HG03039 (cell line): Measurements from ENCODE around the gene TP63.

Experiments used
- ATAC-seq: cut with Tn5 transposase; IDR thresholded peaks from one replicate; pipeline ENCODE4 v1.9.1; 2021; ENCODE audit warnings: mild to moderate bottlenecking, moderate library complexity; ENCODE audit not compliant: unreplicated experiment

TP63 gene

GRCh38 chr3:189842681-189843602 is 211.8 kb downstream of the TP63 start:
- no peak for ATAC-seq

GRCh38 chr3:189845069-189845468 is 213.9 kb downstream of the TP63 start:
- no peak for ATAC-seq

- ATAC-seq: no peak
These were observed 217.3 kb downstream of the TP63 start for GRCh38 chr3:189848395-189849040.

- no peak for ATAC-seq
These were observed 218.1 kb downstream of the TP63 start for GRCh38 chr3:189849262-189849661.

- ATAC-seq: no peak
These were observed 220.5 kb downstream of the TP63 start for GRCh38 chr3:189851682-189852081.

GRCh38 chr3:189853906-189854305 is 222.7 kb downstream of the TP63 start:
- no peak for ATAC-seq

- no peak for ATAC-seq
These were observed 229.1 kb downstream of the TP63 start for GRCh38 chr3:189860296-189860695.

GRCh38 chr3:189862385-189862998 is 231.3 kb downstream of the TP63 start:
- no peak for ATAC-seq

GRCh38 chr3:189863031-189863430 is 231.8 kb downstream of the TP63 start:
- no peak for ATAC-seq

GRCh38 chr3:189868061-189868460 is 236.9 kb downstream of the TP63 start:
- ATAC-seq: no peak

- ATAC-seq: no peak
These were observed 238.0 kb downstream of the TP63 start for GRCh38 chr3:189869165-189869564.

- ATAC-seq: no peak
These were observed 240.2 kb downstream of the TP63 start for GRCh38 chr3:189871418-189871817.

GRCh38 chr3:189883113-189883753 is 252.0 kb downstream of the TP63 start:
- no peak for ATAC-seq

GRCh38 chr3:189890496-189890895 is 259.3 kb downstream of the TP63 start:
- no peak for ATAC-seq

- ATAC-seq: no peak
These were observed 265.3 kb downstream of the TP63 start for GRCh38 chr3:189896533-189896932.

- no peak for ATAC-seq
These were observed 266.2 kb downstream of the TP63 start for GRCh38 chr3:189897406-189897805.

- ATAC-seq: no peak
These were observed 267.5 kb downstream of the TP63 start for GRCh38 chr3:189898559-189899153.

- no peak for ATAC-seq
These were observed 268.0 kb downstream of the TP63 start for GRCh38 chr3:189899186-189899585.

- ATAC-seq: no peak
These were observed 269.4 kb downstream of the TP63 start for GRCh38 chr3:189900578-189900977.

- ATAC-seq: no peak
These were observed 270.3 kb downstream of the TP63 start for GRCh38 chr3:189901481-189901880.
